ENCODE results near the gene FGD2. TPM values are rescaled to one million over a fixed set of nuclear protein-coding genes. Genes with fewer than 3 reads are reported as not detected.

FGD2 gene
- 56.9 TPM for total RNA-seq
- long read RNA-seq, transcript FGD2-201 (16 exons, 3,046 nt) = major isoform, 6 of 28 reads
- long read RNA-seq, partial matches to known transcripts = 7 of 28 reads
- long read RNA-seq, other reads (novel, unspliced or antisense) = 13 of 28 reads

GRCh38 chr6:37005061-37005810, at the start of gene FGD2:
FGD2 (plus strand) TSS chr6:37005655; CDS start chr6:37005818, 163 bp downstream.
- Histone ChIP-seq H3K9me3 (no peaks in the 10 kb centered on the region), H3K4me1 (no peaks in the 10 kb centered on the region), H3K36me3 (no peaks in the 10 kb centered on the region), H3K27ac (peak within 1 kb of the TSS; percentile 73), H3K27me3 (no peaks in the 10 kb centered on the region), H3K4me3 (peak within 1 kb of the TSS; percentile 47)
- no peak for DNase-seq
- intact Hi-C loops (cut with DNase I) = no loop called here
- ATAC-seq = peak; percentile 64
- no peak for TF ChIP-seq CTCF (IDR thresholded peaks at IDR 0.05)

DNA sequence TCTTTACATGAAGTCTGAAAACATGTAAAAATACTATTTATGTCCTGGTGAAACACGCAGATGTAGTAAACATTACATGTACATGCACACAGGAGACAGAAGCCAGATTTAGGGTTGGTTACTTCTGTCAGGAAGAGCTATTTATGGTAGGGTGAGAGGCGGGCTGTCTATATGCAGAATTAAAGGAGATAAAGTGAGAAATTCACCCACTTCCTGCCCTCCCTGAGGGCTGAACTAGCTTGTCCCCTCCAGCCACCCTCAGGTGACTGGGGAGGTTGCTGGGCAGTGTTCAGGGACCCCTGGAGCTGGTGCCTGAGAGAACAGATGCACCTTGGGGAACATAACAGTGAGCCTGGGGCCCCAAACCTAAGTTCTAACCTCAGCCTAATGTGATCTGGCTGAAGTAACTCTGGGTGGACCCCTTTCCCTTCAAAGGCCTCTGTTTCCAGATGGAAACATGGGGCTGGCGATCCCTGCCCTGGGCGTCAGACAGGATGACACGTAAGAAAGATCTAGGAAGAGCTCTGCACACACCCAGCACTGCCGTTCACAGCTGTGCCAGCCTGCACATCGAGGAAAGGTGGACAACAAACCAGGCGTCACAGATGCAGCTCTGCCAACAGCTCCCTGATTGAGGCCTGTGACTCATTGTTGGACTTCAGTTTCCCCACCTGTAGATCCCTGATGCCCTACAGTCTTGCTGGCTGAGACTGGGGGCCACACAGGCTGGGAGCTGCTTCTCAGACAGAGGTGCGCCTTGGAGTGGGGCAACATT, 49.6 kb upstream of the FGD2 start:
- no peak for TF ChIP-seq CTCF (IDR thresholded peaks at IDR 0.05)
- Histone ChIP-seq H3K9me3 (no peaks in the 10 kb centered on the region), H3K27ac (no peak overlapping the region), H3K4me3 (no peak overlapping the region), H3K4me1 (no peaks in the 10 kb centered on the region), H3K27me3 (no peaks in the 10 kb centered on the region), H3K36me3 (no peaks in the 10 kb centered on the region)
- no peak for ATAC-seq
- intact Hi-C loops (cut with DNase I) = no loop called here
- peak; percentile 40 for DNase-seq

- Histone ChIP-seq H3K36me3 (no peaks in the 10 kb centered on the region), H3K27me3 (no peaks in the 10 kb centered on the region), H3K27ac (no peak overlapping the region), H3K4me1 (no peaks in the 10 kb centered on the region), H3K4me3 (no peak overlapping the region), H3K9me3 (no peaks in the 10 kb centered on the region)
- no peak for TF ChIP-seq CTCF (IDR thresholded peaks at IDR 0.05)
- ATAC-seq (no peak), DNase-seq (no peak)
- intact Hi-C loops (cut with DNase I) = no loop called here
These were observed 49.0 kb upstream of the FGD2 start for GRCh38 chr6:36956446-36956820.

DNA sequence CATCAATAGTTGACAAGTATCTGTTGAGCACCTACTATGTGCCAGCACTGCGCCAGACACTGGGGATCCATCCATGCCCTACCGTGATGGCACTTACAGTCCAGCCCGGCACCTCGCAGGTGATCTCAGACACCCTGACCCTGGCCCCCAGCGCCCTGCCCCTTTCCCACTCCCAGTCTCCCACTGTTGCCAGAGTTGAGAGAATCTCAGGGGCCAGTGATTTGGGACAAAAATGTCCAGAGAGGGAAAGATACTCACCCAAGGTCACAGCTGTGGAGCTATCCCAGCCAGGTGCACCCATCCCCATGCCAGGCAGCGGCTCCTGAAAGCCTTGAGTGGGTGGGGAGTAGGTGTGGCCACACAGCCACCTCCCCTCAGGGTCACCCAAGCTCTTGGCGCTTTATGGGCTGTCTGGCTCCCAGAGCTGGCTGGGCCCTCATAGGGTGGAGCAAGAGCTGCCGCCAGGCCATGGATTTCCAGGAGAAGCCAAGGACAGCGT, 47.6 kb upstream of the FGD2 start:
- intact Hi-C loops (cut with DNase I) = no loop called here
- ATAC-seq (no peak), DNase-seq (peak; percentile 58)
- Histone ChIP-seq H3K4me3 (no peak overlapping the region), H3K27me3 (no peaks in the 10 kb centered on the region), H3K9me3 (no peaks in the 10 kb centered on the region), H3K4me1 (no peaks in the 10 kb centered on the region), H3K36me3 (no peaks in the 10 kb centered on the region), H3K27ac (no peak overlapping the region)
- no peak for TF ChIP-seq CTCF (IDR thresholded peaks at IDR 0.05)

DNA sequence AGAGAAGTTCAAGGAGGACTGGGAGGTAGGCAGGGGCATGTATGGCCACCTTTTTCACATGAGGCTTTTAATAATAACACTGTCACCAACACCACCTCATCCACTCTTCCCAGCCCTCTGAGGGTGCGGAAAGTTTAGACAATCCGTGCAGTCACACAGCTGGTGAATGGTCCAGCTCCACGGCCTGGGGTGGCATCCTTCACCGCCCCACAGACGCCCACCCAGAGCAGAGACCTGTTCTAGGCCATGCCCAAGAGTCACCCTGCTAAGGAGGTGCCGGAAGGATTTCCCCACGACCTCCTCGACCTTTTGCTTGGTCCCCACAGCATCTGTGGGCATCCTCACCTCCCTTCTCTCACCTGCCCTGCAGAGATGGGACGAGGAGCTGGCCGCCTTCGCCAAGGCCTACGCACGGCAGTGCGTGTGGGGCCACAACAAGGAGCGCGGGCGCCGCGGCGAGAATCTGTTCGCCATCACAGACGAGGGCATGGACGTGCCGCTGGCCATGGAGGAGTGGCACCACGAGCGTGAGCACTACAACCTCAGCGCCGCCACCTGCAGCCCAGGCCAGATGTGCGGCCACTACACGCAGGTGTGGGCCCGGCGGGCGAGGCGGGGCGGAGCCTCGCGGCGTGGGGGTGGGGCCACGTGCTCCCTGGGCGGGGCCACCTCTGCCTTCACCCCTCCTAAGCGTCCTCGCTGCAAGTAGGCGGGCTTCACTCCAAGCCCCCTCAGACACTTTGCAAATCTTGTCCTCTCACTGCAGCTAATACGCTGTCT, 46.5 kb upstream of the FGD2 start:
- no peak for ATAC-seq
- H3K4me1 ChIP-seq = peaks cover 5% of the 10 kb centered on the region
- no peaks in the 10 kb centered on the region for H3K27me3 ChIP-seq
- no peak overlapping the region for H3K4me3 ChIP-seq
- no peak for TF ChIP-seq CTCF (IDR thresholded peaks at IDR 0.05)
- peak; percentile 65 for DNase-seq
- no peak overlapping the region for H3K27ac ChIP-seq
- intact Hi-C loops (cut with DNase I) = no loop called here
- H3K9me3 ChIP-seq = no peaks in the 10 kb centered on the region
- no peaks in the 10 kb centered on the region for H3K36me3 ChIP-seq

Measured in upper lobe of right lung (tissue), 1 donor.